ENCODE measurements around the gene KCNH6. TPM values are rescaled to one million over a fixed set of nuclear protein-coding genes. Genes with fewer than 3 reads are reported as not detected.

KCNH6 gene
- total and polyA plus RNA-seq, 9 of the 15 experiments (the other 6 are each of a cell fraction or from before 2014, with no cell fraction given) = not detected

GRCh38 chr17:63571632-63572310, 48.6 kb downstream of the KCNH6 start (continued):
- no peak for TF ChIP-seq E2F3 (CRISPR knock-in tag; IDR thresholded peaks at IDR 0.05)
- no peak for TF ChIP-seq ZNF3 (CRISPR knock-in tag; IDR thresholded peaks at IDR 0.05)
- TF ChIP-seq, protein P1, sequence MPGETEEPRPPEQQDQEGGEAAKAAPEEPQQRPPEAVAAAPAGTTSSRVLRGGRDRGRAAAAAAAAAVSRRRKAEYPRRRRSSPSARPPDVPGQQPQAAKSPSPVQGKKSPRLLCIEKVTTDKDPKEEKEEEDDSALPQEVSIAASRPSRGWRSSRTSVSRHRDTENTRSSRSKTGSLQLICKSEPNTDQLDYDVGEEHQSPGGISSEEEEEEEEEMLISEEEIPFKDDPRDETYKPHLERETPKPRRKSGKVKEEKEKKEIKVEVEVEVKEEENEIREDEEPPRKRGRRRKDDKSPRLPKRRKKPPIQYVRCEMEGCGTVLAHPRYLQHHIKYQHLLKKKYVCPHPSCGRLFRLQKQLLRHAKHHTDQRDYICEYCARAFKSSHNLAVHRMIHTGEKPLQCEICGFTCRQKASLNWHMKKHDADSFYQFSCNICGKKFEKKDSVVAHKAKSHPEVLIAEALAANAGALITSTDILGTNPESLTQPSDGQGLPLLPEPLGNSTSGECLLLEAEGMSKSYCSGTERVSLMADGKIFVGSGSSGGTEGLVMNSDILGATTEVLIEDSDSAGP (CRISPR knock-in tag; IDR thresholded peaks at IDR 0.05) = no peak
- TF ChIP-seq, protein P2, sequence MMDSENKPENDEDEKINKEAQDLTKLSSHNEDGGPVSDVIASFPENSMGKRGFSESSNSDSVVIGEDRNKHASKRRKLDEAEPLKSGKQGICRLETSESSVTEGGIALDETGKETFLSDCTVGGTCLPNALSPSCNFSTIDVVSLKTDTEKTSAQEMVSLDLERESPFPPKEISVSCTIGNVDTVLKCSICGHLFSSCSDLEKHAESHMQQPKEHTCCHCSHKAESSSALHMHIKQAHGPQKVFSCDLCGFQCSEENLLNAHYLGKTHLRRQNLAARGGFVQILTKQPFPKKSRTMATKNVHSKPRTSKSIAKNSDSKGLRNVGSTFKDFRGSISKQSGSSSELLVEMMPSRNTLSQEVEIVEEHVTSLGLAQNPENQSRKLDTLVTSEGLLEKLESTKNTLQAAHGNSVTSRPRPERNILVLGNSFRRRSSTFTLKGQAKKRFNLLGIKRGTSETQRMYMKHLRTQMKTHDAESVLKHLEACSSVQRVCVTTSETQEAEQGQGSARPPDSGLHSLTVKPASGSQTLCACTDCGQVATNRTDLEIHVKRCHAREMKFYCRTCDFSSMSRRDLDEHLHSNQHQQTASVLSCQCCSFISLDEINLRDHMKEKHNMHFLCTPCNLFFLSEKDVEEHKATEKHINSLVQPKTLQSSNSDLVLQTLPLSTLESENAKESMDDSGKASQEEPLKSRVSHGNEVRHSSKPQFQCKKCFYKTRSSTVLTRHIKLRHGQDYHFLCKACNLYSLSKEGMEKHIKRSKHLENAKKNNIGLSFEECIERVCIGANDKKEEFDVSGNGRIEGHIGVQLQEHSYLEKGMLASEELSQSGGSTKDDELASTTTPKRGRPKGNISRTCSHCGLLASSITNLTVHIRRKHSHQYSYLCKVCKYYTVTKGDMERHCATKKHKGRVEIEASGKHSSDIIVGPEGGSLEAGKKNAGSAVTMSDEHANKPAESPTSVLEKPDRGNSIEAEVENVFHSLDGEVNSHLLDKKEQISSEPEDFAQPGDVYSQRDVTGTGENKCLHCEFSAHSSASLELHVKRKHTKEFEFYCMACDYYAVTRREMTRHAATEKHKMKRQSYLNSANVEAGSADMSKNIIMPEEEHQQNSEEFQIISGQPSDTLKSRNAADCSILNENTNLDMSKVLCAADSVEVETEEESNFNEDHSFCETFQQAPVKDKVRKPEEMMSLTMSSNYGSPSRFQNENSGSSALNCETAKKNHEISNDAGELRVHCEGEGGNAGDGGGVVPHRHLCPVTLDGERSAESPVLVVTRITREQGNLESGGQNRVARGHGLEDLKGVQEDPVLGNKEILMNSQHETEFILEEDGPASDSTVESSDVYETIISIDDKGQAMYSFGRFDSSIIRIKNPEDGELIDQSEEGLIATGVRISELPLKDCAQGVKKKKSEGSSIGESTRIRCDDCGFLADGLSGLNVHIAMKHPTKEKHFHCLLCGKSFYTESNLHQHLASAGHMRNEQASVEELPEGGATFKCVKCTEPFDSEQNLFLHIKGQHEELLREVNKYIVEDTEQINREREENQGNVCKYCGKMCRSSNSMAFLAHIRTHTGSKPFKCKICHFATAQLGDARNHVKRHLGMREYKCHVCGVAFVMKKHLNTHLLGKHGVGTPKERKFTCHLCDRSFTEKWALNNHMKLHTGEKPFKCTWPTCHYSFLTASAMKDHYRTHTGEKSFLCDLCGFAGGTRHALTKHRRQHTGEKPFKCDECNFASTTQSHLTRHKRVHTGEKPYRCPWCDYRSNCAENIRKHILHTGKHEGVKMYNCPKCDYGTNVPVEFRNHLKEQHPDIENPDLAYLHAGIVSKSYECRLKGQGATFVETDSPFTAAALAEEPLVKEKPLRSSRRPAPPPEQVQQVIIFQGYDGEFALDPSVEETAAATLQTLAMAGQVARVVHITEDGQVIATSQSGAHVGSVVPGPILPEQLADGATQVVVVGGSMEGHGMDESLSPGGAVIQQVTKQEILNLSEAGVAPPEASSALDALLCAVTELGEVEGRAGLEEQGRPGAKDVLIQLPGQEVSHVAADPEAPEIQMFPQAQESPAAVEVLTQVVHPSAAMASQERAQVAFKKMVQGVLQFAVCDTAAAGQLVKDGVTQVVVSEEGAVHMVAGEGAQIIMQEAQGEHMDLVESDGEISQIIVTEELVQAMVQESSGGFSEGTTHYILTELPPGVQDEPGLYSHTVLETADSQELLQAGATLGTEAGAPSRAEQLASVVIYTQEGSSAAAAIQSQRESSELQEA (IDR thresholded peaks at IDR 0.05; ENCODE audit: low read depth) = no peak
- no peak for TF ChIP-seq USF2 (CRISPR knock-in tag; IDR thresholded peaks at IDR 0.05)
- TF ChIP-seq JUN (IDR thresholded peaks at IDR 0.05; ENCODE audit: borderline replicate concordance, low read depth, low read length) = peak; percentile 82
- TF ChIP-seq JUN (CRISPR knock-in tag; IDR thresholded peaks at IDR 0.05; ENCODE audit: borderline replicate concordance) = no peak
- no peak for TF ChIP-seq KLF6 (CRISPR knock-in tag; IDR thresholded peaks at IDR 0.05; ENCODE audit: borderline replicate concordance)
- no peak for TF ChIP-seq RBM14 (IDR thresholded peaks at IDR 0.05; ENCODE audit: borderline replicate concordance, insufficient read depth, low read depth, low read length)
- TF ChIP-seq CCNT2 (IDR thresholded peaks at IDR 0.05; ENCODE audit: borderline replicate concordance, extremely low read depth, insufficient read length, low read depth, low read length) = no peak
- TF ChIP-seq CTCFL (IDR thresholded peaks at IDR 0.05; ENCODE audit: borderline replicate concordance, insufficient read depth, low read depth, low read length, poor library complexity, severe bottlenecking) = no peak
- no peak for TF ChIP-seq ZNF668 (CRISPR knock-in tag; IDR thresholded peaks at IDR 0.05)
- TF ChIP-seq RBM25 (IDR thresholded peaks at IDR 0.05; ENCODE audit: low read depth, low read length, severe bottlenecking) = no peak
- TF ChIP-seq ESRRA (IDR thresholded peaks at IDR 0.05; ENCODE audit: borderline replicate concordance, low read depth) = no peak
